ENCODE results near the gene MYL10.
A peak's percentile ranks its signal among the peaks of the same experiment; 100 is the strongest.
"Not testable (repeated sequence)": the region's sequence is repeated elsewhere in the genome, so short reads cannot be mapped to it uniquely, and the experiment has no call there.

The MYL10 gene

DNA sequence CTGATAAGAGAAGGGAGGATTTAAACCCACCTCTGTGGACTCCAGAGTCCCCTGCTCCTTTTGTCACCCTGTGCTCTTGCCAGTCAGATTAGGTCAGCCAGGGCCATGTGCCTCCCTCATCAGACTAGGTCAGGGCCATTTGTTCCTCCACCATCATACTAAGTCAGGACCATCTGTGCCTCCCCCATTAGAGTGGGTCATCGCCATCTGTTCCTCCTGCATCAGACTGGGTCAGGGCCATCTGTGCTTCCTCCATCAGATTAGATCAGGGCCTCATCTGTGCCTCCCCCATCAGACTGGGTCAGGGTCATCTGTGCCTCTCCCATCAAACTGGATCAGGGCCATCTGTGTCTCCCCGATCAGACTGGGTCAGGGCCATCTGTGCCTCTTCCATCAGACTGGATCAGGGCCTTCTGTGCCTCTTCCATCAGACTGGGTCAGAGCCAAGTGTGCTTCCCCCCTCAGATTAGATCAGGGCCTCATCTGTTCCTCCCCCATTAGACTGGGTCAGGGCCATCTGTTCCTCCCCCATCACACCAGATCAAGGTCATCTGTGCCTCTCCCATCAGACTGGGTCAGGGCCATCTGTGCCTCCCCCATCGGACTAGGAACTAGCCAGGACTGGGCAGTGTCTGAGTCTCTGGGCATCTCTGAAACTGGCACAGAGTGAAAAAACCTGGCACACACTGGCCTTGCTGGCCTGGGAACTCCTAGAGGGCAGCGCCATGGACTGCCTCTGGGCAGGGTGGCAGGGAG lies 11.5 kb downstream of the MYL10 start:
- no peak for DNase-seq

DNA sequence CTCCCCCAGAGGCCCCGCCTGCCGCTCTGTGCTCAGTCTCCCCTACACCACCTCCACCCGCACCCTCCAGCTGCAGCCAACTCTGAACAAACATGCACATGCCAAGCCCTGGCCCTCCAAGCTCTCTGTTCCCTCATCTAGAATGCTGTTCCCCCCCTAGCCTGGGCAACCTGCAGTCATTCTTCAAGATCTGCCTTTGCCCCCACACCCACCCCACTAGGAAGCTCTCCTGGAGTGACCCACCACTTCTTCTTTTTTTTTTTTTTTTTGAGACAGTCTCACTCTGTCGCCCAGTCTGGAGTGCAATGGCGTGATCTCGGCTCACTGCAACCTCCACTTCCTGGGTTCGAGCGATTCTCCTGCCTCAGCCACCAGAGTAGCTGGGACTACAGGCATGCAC lies 13.7 kb downstream of the MYL10 start:
- DNase-seq = no peak

DNA sequence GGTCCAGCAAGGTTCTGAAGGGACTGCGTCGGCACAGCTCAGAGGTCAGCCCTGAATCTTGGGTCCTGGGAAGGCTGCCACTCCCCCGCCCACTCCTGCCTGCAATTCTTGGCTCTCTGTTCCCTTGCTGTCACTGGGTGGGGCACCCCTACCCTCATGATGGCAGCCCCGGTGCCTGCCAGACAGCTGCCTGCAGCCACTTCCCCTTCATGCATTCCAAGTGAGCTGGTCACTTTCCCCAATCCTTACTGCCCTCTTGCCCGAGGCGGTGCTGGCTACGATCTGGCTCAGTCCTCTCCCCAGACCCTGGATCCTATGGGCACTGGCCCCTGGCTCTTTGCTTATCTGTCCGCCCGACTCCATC lies 14.2 kb downstream of the MYL10 start:
- DNase-seq = no peak

DNA sequence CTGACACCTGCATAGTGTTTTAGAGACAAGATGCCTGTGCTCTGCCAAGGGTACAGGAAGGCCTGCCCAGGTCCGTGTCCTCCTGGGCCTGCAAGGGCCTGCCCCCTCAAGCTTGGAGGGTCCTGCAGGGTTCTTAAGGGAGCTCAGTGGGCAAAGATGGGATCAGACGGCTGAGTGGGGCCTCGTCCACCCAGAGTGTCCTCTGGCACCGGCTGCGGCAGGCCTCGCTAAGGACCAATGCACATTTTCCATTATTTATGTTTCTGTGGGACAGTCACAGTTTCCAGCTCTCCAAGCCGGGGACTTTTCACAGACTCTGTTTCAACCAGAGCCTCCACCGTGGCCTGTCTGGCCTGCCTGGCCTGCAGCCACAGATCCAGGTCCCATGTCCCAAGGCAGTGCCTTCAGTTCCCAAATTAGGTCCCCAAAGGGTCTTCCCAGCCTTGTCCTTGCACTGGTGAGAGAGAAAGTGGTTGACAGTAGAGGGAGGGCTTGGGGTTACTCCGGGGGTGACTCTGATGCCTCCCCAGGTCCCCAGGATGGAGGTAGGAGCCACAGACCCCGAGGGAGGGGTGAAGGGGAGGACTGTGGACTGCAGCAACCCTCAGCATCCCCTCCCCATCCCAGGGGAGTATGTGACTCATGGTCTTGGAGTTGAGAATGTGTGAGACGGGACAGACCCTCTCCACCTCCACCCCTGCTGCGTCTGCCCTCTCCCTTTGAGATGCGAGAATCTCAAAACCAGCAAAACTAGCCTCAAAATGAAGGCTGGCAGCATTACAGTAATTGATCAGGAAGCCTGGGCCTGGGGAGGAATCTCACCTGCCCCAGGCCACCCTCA lies 14.8 kb downstream of the MYL10 start:
- DNase-seq = no peak

DNA sequence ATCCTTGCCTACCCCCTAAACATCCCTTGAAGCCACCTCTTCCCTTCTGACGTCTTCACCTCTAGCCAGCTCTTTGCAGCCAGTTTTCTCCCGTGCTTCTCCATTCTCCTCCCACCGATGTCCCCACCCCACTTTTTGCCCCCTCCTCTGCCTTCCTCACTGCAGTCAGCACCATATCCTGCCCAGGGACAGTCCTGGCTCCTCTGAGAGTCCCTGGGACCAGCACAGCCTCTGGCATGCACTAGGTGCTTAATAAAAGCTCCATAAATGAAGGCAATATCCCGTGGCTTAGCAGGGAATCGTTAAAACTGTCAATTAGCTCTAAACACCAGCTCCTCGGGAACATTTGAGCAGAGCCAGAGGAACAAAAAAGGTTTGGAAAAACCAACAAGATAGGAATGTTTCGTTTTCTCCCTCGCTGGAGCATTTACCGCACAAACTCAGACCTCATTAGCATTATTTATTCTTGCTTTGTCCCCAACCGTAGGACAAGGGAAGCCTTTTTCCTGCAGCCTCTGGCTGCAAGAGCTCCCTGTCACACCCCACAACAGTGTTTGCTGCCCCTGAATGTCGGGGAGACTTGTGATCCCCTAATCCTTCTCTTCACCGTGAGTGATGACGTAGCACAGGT lies 16.1 kb downstream of the MYL10 start:
- no peak for DNase-seq

DNA sequence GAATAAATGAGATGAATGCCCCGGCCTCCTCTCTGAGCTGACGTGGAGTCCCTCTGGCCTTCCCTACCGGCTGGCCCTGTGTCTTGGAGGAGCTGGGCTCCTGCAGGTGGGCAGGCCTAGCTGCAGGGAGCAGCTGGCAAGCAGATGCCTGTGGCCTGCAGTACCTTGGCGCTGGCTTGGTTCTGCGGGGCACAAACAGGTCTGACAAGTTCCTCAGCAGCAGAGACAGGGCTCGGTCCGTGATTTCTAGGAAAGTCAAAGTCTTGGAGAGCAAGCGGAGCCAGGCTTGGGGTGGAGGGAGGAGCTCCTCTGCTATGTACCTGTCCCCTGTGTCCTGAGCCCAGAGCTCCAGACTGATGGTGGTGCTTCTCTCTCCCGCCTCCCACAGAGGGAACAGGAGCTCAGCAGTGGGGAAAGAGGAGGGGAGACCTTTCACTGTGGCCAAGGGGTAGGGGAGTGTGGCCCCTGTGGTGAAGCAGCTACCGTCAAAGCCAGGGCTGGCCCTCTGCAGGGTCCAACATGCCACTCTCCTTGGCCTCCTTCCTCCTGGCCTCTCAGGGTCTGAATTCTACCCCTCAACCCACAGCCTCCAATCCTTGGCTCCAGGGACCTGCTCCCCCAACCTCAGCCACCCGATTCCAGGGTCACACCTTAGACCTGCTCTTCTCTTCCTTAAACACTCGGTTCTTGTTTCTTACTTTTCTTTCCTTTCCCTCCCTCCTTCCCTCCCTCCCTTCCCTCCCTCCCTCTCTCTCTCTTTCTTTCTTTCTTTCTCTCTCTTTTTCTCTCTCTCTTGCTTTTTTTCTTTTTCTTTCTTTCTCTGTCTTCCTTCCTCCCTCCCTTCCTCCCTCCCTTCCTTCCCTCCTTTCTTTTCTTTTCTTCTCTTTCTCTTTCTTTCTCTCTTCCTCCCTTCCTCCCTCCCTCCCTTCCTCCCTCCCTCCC lies 20.1 kb downstream of the MYL10 start:
- DNase-seq = no peak

DNA sequence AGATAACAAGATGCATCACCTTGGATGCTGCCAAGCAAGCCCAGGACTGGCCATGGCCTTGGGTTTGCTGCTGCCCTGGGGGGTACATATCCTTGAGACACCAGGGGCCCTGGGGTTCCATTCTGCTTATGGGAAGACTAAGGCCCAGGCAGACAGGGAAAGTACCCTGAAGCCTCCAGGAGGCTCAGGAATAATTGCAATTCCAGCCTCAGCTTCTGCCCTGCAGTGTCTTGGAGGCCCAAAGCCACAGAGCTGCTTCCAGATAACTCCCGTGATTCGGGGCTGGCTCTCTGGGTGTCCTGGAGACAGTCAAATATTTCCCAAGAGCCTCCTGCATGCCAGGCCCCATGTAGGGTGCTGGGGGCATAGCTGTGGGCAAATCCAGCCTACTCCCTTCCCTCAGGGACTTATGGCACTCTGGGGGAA lies 22.6 kb downstream of the MYL10 start:
- DNase-seq = no peak

DNA sequence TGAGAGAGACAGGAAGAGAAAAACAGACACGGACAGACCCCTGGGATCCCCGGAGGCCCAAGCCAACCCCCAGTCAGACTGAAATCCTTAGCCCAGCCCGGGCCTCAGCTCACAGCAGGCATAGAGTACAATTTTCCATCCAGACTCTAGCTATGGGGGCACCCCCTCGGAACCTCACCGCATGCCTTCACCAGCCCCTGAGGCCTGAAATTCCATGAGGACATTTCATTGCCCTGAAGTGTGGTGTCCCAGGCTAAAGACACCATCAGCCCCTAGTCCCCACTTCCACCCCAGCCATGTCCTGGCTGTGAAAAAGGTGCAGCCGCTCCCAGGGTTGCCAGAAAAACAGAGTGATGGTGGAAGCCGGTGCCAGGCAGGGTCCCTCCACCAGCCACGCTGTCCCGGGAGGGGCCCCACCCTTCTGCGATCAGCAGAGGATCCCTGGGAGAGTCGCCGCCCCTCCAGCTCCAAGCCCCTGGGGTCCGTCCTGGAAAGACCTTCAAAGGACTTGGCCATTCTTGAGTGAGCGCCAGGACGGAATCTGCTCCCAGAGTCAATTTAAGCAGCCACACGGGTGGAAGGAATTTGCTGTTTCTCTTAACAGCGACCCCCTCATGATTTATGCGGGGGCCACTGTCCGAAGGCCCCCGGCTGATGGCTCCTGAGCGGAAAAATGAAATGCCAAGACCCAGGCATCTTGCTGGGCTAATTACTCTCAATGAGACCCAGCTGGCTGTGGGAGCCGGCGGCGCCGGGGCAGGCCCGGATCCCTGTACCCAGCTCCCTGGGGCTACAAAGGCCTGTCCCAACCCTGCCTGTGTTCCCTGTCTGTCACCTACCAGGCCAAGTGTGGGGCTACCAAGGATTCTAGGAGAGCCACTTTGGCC lies 23.2 kb downstream of the MYL10 start:
- no peak for DNase-seq

DNA sequence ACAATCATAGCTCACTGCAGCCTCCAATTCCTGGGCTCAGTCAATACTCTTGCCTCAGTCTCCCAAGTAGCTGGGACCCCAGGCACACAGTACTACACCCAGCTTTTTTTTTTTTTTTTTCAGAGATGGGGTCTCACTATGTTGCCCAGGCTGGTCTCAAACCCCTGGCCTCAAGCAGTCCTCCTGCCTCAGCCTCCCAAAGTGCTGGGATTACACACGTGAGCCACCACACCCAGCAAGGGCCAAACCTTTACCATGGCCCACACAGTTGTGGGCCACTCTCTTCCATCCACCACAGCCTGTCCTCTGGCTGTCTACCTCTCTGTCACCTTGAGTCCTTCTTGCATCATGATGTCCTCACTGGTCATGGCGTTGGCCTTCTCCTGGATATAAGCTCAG lies 24.2 kb downstream of the MYL10 start:
- DNase-seq = not testable (repeated sequence)

DNA sequence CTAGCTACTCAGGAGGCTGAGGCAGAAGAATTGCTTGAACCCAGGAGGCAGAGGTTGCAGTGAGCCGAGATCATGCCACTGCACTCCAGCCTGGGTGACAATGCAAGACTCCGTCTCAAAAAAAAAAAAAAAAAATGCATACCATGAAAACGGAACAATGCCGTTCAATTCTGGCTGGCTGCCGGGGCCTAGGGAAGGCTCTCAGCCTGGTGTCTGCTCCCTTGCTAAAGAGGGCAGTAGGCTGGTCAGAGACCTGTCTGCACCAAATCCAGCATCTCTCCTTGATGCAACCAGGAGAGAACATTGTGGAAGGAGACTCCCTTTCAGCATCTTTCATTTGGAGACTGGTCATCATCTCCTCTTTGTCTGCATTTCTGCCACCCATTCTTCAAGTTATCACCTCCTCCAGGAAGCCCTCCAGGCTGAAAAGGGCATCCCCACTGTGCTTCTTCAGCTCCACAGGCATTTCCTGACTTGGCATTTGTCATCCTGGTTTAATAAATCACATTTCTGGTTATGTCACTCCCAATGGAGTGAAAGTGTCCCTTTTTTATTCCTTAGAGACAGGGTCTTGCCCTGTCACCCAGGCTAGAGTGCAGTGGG lies 24.7 kb downstream of the MYL10 start:
- DNase-seq = no peak

DNA sequence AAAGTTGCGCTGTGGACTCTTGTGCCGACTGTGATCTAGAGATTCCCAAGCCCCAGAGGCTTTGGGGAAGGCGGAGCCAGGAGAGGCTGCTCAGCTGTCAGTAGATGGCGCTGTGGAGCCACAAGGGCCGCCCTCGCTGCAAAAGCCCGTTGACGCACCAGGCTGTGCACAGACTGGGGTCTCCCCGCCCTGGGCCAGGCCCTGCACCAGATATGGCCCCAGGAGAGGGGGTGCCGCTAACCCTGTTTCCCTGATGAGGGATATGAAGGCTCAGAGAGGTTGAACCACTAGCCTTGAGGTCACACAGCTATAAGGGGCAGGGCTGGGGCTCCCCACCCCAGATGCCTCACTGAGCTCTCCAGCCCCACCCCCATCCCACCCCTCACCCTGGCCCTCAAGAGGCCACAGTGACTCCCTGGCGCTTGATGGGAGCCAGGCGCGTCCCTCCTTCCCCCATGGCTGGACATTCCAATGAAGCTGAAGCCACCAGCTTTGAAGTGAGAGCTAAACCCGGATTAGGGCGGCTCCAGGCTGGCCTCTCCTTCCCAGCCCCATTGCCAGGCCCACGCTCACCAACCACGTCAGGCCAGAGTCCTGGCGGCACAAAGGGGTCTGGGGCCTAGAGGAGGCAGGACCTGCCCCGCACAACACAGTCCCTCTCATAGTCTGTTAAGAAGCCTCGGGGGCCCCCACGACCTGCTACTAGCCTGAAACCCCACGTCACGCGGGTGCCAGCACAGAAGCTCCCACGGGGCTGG lies 26.4 kb downstream of the MYL10 start:
- DNase-seq = peak; percentile 70

DNA sequence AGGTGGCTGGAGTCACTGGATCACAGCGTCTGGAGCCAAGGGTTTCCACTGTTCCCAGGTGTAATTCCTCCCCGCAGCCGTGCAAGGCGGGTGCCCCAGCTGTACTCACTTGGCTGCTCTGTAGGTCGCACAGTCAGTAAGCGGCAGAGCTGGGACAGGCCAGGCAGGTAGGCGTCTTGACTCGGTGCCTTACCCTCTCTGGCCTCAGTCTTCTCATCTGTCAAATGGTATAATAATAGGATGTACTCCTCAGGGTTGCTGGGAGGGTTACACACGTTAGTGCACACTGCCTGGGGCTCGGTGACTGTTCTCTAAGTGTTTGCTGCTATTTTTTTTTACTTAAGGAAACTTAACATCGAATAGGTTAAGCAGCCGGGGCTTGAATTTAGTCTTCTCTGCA lies 27.0 kb downstream of the MYL10 start:
- DNase-seq = no peak

DNA sequence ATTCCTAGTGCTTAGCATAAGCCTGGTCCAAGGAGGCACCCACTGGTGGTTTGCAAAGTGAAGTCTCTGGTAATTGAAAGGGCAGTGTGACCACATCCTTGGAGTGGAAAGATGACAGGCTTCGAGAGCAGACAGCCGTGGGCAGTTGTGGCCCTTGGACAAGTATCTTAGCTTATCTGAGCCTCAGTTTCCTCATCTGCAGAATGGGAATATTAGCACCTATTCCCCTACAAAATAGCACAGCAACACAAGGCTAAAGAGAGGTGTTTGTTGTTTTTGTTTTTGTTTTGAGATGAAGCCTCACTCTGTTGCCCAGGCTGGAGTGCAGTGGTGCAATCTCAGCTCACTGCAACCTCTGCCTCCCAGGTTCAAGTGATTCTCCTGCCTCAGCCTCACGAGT lies 29.3 kb downstream of the MYL10 start:
- no peak for DNase-seq

DNA sequence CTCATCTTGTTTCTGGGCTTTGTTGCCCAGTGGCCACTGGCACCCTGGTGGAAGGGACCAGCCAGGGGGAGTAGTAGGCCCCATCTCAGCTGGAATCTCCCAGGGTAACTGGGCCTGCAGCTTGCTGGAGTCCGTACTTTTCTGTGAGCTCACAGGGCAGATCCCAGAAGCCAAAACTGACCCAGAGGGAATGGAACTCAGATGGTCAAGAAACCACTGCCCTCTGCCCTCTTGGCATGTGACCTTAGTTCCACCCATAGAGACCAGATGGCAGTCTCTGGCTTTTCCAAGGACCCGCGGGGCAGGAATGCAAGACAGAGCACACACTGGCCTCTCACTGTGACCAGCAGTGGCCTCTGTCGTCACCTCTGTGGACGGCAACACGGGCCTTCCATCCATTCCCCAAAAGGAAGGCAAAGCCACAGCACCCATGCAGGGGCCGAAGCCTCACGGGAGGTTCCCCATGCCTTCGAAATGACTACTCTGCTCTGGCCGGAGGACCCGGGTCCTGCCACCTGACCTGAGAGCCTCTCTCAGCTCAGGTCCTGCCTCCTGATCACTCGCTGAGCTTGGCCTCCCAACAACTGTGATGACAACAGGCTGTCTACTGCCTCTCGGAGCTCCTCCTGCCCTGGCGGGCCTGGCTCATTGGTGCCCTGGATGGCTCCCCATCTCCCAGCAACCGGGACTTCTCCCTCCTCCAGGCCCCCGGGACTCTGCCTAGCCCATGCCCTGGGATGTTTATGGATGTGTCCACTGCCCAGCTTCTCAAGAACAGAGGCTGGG lies 29.9 kb downstream of the MYL10 start:
- no peak for DNase-seq

DNA sequence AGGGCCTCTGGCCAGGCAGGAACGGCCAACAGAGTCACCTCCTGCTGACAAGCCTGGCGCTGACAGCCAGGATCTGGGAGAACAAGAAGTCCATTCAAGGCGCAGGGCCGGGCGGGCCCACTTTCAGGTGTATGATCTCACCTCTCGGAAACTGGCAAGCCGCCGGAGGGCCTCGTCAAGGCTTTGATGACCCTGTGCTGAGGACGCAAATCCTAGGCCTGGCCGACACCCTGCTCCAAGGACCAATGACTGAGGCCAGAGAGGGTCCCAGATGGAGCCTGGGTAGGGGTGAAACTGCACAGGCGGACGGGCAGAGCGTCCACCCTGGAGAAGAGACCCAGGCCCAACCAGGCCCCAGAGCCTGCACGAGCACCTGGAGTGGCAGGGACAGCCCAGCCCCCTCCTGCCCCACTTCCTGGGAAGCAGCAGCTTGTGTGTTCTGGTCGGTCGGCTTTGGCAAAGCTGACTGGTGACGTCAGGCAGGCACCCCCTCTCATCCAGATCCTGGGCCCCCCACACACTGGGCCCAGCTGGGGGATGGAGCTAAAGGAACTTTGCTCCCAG lies 30.6 kb downstream of the MYL10 start:
- DNase-seq = no peak

DNA sequence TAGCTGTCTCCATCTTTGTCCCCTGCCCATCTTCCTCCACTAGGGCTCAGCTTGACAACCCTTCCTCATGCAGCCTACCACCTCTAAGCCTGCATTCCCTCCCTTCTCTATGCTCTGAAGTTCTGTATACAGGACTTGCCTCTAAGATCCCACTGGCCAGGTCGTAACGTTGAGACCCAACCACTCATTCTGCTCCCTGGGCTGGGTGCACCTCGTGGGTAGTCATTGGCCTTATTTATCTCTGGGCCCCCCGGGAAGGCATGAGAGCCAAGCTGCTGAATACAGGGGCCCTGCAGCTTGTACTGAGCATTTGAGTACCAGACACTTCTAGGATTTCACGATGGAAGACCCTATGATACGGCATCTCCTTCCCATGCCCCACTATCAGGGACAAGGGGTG lies 31.2 kb downstream of the MYL10 start:
- no peak for DNase-seq

DNA sequence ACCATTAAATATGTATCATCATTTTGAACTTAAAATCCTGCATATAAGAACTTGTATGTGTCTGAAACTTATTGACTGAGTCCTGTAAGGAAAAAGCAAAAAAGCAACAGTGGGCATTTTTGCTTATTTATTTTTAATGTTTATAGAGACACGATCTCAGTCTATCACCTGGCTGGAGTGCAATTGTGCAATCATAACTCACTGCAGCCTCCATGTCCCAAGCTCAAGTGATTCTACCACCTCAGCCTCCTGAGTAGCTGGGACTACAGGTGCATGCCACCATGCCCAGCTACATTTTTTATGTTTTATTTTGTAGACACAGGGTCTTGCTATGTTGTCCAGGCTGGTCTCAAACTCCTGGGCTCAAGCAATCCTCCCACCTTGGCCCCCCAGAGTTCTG lies 32.2 kb downstream of the MYL10 start:
- no peak for DNase-seq

DNA sequence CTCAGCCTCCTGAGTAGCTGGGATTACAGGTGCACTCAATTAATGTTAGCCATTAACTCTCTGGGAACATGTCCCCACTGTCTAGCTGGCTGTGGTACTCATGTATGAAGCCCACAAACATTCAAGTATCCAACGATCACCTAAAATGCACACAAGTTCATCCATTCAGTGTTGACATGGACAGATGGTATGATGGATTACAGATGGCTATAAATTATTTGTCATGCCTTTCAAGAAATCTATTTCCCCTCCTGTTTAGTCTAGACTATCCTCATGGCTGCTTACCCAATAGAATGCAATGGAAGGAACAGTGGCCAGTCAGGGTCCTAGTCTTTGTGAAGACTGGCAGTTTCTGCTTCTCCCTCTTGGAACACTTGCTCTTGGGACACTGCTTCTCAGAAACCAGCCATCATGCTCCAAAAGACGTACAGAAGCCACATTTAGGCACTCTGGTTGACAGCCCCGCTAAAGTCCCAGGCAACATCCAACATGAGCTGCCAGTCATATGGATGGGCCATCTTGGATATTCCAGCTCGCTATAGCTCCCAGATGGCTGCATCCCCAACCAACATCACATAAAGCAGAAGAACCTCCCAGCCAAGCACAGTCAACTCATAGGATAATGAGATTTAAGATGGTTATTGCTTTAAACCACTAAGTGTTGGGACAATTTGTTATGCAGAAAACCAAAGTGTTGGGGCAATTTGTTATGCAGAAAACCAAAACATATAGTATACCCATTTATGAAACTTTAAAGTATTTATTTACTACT lies 33.1 kb downstream of the MYL10 start:
- DNase-seq = no peak

DNA sequence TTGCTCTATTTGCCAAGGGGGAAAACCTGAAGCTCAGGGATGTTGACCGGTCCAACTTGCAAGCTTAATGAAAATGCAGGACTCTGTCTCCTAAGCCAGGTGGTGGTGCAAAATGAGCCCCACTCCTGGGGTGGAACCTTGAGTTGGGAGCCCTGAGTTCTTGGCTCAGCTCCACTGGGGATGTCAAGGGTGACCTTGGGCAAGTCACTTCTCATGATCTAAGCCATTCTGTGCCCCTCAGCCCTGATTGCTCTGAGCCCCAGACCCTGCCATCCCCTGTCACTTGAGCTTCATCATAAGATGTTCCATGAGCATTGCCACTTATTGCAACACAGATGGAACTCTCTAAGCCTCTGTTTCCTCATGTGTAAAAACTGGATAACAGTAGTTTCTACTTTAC lies 33.9 kb downstream of the MYL10 start:
- DNase-seq = no peak

Data from activated CD4-positive, alpha-beta T cell treated with anti-CD3 and anti-CD28 coated beads, Interleukin-2, amount 50 U/mL, for 16 hours (primary cell).